Erythroblast (primary cell): ENCODE measurements around the gene MCF2L.

Experiments used
- DNase-seq, 2 experiments: peaks; one replicate each; lab custom pipeline; 2025; lab: John Stamatoyannopoulos, UW
- GATA1 ChIP-seq: IDR thresholded peaks from 2 replicates; pipeline ENCODE4 v1.6.1; 2011; ENCODE audit warnings: low read depth, mild to moderate bottlenecking, control low read depth, low read length, moderate library complexity
- POLR2A ChIP-seq: IDR thresholded peaks from 2 replicates; pipeline ENCODE4 v1.6.1; 2011; ENCODE audit warnings: mild to moderate bottlenecking, low read length

The MCF2L gene

DNA sequence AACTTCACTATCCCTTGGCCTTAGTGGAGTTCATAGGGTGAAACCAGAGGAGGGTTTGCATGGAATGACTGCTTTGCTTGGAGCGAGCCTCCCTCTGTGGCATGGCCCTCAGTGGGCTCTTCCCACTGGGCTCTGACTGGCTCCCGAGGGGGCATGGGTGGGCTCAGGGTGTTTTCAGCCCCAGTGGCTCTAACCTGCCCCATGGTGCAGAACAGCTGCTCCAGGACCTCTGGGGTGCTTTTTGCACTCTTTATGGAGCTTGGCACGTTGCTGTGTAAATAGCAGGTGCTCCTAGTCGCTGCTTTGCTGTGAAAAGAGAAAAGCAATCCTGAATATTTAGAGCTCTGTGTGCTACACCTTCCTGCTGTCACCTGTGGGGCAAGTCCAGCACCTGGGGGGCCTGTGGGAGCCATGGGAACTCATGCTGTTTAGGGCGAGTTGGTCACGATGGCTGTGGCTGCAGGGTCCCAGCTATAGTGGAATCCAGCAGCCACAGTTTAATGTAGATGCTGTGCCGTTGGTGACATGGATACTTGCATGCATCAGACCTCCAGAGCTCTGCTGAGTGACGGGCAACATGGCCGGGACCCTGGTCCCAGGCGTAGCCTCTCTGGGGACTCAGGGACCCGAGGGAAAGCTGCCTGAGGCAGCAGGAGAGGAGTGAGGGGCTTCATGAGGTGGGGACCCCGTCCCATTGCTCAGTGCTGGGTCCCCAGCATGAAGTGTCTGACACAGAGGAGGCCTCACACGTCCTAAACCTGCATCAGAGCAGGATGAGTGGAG, 14.3 kb upstream of the MCF2L start:
- TF ChIP-seq GATA1, result no peak
- TF ChIP-seq POLR2A, result no peak
- DNase-seq, result no peak

DNA sequence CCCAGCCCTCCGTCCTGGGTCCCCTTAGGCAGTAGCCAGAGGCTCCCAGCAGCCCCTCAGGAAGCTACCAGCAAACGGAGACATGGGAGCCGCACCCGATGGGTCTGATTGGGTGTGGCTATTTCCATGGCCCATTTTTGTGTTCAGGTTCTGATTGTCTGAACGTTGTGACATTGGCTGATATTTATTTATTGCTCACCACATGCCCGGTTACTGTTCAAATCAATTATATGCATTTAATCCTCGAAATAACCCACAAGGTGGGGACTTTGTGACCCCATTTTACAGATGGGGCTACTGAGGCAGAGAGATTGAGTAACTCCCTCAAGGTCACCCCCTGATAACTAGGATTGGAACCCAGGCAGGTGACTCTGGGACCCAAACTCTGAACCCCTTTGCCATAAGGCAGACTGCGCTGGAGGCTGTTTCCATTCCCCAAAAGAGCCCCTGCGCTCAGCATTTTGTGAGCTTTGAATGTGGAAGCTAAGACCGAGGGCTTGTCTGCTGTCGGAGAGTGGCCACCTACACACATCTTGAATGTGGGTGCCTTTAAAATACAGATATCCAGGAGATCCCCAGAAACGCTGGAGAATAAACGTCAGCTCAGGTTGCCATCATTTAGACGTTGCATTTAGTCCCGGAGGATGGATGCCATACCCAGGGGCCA, 13.6 kb upstream of the MCF2L start:
- TF ChIP-seq GATA1 (no peak), POLR2A (no peak)
- DNase-seq, result no peak

DNA sequence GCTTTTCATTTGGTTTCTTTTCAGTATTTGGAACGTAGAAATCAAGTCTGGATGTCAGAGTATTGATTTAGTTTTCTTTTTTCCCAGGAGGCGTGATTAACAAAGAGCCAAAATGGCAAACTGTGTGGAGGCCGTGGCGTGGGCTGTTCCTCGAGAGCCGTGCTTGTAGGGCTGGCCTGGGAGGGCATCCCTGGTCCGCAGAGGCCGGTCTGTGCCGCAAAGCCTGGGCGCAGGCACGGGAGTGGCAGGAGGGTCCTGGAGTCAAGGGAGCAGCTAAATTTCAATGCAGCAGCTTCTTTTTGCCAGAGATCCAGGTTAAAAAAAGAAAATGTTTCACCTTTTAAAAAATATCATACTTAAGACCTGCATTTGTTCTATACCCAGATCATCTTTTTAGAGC, 13.1 kb upstream of the MCF2L start:
- DNase-seq, result no peak
- no peak for TF ChIP-seq POLR2A
- TF ChIP-seq GATA1, result no peak

- no peak for DNase-seq
- TF ChIP-seq GATA1 (no peak), POLR2A (no peak)
Observed at GRCh38 chr13:112956571-112957294, 12.3 kb upstream of the MCF2L start.

- TF ChIP-seq GATA1 (no peak), POLR2A (no peak)
- DNase-seq, result no peak
Observed at GRCh38 chr13:112957295-112957677, 11.7 kb upstream of the MCF2L start.

- TF ChIP-seq POLR2A, result no peak
- DNase-seq, result no peak
Observed at GRCh38 chr13:112958127-112958989, 10.7 kb upstream of the MCF2L start.

DNA sequence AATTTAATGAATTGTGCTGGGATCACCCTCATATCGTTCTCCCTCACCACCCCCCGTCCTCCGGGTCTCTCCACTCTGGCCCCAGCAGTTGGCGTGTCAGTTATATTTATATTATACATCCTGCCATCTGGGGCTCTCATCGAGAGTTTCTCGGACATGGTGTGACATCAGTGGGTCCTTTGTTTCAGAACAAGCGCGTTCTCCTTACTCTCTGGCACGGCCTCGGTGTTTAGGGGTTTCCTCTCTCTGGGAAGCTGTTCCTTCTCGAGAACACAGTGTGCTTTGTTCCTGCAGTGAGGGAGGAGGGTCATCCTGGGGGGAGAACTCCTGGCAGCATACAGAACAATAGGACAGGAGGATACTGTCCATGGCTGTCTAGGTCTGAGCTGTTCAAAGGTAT, 9.8 kb upstream of the MCF2L start:
- TF ChIP-seq POLR2A (no peak), GATA1 (no peak)
- no peak for DNase-seq

DNA sequence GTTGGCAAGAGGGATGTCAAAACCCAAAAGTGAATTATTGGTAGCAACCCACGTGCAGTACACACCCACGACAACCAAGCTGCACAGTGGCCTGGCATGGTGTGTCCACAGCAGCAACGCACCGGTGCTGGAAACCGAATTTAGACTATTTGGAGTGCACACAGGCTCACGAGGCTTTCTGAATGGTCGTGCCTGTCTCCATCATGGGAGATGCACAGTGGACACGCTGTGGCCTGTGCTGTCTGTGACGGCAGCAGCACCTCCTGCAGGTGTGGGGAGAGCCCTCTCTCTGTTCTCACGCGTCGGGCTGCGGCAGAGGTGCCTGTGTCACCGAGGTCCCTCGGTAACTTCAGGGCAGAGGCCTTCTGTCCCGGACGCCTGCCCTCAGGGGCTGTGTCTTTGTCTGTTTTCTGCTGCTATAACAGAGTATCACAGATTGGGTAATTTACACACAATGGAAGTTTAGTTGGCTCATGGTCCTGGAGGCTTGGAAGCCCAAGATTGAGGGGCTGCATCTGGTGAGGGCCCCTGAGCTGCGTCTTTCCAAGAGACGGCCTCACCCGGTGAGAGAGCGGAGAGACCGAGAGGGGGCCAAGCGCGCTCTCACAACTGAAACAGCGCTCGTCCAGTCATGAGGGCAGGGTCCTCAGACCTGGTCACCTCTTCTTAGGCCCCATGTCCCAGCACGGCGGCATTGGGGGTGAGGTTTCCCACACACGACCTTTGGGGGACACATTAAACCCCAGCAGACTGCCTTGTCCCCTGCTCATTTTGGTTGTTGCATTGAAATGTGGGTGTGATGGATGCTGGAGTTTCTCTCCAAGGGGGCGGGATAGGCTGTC, 9.1 kb upstream of the MCF2L start:
- no peak for DNase-seq
- TF ChIP-seq POLR2A (no peak), GATA1 (no peak)

DNA sequence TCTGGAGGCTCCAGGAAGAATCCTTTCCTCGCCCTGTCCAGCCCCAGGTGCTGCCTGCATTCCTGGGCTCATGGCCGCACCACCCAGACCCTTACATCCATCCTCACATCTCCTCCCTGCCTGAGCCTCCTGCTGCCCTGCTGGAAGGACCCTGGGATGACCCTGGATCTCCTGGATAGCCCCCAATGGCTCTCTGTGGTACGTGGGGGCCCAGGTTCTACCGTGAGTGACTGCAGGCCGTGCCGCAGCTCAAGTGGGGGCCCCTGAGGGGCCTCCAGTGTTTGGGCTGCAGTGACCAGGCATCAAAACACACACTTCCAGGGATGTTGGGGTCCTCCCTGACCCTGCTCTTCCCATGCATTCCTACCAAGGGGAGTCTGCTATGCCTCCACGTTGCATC, 8.3 kb upstream of the MCF2L start:
- TF ChIP-seq GATA1 (no peak), POLR2A (no peak)
- DNase-seq, result no peak

DNA sequence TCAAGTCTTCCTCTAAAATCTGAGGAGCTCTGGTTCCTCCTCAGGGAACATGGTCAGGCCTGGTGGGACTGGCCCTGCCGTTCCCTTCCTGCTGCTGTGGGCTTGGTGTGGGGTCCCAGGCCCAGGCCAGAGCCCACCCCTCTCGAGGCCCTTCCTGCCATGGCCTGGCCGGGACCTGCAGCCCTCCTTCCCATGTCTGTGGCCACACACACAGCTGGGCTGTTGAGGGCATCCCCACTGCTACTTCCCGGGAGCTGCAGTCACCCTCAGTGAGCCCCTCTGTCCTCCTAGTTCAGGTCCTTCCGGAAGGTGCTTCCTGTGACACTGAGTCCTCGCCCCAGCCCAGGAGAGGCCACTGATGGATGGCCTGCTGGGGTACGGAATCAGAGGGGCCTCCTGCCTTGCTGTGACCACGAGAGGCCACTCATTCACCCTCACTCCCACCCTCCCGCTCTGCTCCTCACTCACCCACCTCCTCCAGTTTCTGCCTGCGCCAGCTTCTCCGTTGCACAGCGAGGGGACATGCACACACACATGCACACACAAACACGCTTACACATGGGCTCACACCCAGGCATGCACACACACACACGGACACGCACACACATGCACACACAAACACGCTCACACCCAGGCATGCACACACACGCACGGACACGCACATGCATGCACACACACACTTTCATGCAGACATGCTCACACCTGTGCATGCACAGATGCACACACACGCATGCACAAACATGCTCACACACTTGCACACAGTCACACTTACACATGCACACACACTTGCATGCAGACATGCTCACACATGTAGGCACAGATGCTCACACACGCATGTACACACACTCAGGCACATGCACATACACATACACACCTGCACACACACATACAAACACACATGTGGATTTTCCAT, 7.3 kb upstream of the MCF2L start:
- DNase-seq, result no peak
- TF ChIP-seq POLR2A (no peak), GATA1 (no peak)

GRCh38 chr13:112962396-112962795, 6.6 kb upstream of the MCF2L start:
- DNase-seq, result no peak
- TF ChIP-seq POLR2A, result no peak
- no peak for TF ChIP-seq GATA1

DNA sequence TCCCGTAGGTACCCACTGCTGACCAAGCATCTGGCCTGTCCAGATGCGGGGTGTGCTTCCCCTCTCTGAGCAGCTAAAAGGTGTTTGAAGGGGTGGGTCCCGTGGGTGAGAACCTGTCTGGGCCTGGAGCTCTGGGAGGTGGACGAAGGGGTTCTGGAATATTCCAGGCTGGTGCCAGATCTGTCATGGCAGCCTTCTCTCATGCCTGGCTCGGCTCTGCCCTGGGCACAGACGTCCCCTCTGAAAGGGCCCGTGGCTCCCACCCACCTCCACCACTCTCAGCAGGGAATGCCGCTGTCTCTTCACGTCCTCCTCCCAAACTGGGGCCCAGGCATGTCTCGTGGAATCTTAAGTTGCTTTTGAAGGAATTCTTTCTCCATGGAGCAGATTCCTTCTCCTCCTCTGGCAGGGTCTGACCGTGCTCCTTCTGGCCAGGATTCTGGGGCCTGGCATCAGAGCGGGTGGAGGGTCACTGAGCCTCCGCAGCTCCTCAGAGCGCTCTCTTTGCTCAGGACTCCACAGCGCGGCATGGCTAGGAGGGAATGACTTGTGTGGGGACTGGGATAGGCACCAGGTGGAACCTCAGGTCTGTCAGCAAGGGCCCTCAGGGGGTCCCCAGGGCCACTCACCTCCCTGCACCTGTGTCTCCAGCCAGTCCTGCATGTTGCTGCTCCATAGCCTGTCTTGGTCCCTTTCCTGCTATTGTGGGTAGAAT, 5.9 kb upstream of the MCF2L start:
- no peak for DNase-seq

More for the DNA sequence above, 5.9 kb upstream of the MCF2L start:
- TF ChIP-seq GATA1, result no peak
- TF ChIP-seq POLR2A, result no peak
